Mesangial cell (primary cell): Measurements from ENCODE around the gene RNF182. TPM values are rescaled to one million over a fixed set of nuclear protein-coding genes. Genes with fewer than 3 reads are reported as not detected.

Source experiments
- total RNA-seq: library from RNA; depleted of rRNA; stranded (reverse); fragments of >200 nt; gene quantifications from 2 replicates; pipeline ENCODE4 v1.2.3, GENCODE V29; 2015

RNF182 gene
- total RNA-seq: 3.7 and 3.8 TPM in 2 replicates

DNA sequence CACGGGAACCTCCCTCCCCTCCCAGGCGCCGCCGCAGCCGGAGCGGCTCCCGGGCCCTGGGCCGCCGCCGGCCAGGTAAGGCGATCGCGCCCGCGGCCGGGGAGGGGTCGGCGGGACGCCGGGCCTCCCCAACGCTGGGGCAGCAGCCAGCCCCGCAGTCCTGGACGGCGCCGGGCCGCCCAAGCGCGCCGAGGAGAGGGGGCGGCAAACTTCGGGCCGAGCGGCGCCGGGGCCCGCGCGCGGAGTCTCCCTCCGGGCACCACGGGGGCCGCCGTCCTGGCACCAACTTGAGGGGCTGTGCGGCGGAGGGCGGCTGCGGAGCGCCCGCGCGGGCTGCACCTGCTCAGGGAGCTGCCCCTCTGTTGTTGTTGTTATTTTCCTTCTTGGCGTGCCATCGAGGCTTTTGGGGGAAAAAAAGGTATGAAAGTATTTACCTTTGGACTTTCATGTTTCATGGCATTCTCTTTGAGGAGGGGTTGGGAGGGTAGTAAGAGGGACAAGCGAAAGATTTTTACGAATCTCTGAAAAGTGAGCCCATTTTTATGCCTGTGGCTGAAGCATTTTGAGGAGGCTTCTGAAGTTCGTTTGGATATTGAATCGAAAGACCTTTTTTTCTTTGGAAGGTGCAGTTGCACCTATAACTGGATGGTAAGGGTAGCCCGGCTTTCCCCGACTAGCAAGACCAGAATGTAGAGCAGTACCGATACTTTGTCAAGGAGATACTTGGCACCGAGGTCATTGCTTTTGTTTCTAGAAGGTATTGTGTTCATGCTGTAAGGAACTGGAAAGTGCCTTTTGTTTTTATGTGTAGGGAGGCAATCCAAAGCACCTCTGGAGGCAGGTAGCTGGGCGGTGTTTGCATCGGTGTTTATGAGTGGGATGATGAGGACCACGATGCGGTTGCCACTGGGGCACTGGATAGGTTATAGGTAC lies at the start of gene RNF182:
TSS of gene RNF182 (plus strand) at position 4 of the 933 bp plus-strand sequence. CDS start 52,168 bp downstream, outside the sequence.

Other genes with a start within 250 kb of the RNF182 start
- gene RANBP9, start 213.1 kb upstream of the RNF182 start, total RNA-seq: 16.0 and 19.9 TPM in 2 replicates
- gene MCUR1, start 110.4 kb upstream of the RNF182 start, total RNA-seq: 12.9 and 13.7 TPM in 2 replicates
- 1.1 and 2.6 TPM in 2 replicates for gene CD83, start 192.8 kb downstream of the RNF182 start, total RNA-seq